Epidermal melanocyte (primary cell): Measurements from ENCODE around the gene OVAAL.

ENCODE experiments used
- DNase-seq: peaks from one replicate; pipeline ENCODE4 v3.0.0; 2011; ENCODE audit warnings: low spot score; ENCODE audit not compliant: insufficient read length

The OVAAL gene

DNA sequence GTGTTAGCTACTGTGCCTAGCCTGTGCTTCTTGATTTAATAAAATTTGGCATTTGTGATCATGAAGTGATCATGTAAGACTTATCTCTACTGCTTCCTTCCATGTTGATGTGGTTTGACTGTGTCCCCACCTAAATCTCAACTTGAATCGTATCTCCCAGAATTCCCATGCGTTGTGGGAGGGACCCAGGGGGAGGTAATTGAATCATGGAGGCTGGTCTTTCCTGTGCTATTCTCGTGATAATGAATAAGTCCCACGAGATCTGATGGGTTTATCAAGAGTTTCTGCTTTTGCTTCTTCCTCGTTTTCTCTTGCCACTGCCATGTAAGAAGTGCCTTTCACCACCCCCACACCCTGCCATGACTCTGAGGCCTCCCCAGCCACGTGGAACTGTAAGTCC lies at the start of gene OVAAL:
Gene OVAAL, plus strand, starts transcription at position 301 of the 400 bp plus-strand sequence.
- DNase-seq = no peak

DNA sequence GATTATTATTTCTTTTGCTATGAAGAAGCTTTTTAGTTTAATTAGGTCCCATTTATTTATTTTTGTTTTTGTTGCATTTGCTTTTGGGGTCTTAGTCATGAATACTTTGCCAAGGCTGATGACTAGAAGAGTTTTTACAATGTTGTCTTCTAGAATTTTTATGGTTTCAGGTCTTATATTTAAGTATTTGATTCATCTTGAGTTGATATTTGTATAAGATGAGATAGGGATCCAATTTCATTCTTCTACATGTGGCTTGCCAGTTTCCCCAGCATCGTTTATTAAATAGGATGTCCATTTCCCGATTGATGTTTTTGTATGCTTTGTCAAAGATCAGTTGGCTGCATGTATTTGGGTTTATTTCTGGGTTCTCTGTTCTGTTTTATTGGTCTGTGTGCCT lies 47.9 kb upstream of the OVAAL start:
- no peak for DNase-seq

DNA sequence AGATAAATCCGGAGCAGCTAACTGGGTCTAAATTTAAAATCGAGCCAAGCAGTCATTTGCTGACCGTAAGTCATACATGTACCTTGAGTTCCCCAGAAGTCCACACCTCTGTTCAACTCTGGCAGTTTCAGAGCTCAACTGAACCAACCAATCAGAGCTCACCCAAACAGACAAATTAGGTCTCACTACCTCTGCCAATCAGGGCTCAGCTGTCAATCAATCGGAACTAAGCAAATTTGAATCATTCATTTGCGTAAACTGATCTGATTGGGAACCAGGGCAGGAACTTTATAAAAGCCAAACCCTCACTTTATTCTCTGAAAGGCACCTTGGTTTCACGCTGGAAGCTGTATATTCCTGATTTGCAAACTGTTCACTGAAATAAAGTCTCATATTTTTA lies 45.2 kb upstream of the OVAAL start:
- no peak for DNase-seq

DNA sequence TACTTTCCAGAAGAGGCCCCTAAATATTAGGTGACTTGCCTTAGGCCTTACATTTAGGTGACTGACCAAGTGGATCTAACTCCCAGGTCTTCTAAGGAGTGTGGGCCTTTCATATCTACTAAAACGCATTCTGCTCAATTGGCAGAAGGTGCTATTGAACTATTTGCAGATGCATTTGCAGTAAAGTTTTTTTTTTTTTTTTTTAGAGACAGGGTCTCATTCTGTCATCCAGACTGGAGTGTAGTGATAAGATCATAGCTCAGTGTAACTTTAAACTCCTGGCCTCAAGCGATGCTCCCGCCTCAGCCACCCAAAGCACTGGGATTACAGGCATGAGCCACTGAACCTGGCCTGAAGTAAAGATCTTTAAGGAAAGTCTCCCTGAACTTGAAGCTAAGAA lies 43.4 kb upstream of the OVAAL start:
- DNase-seq = no peak

DNA sequence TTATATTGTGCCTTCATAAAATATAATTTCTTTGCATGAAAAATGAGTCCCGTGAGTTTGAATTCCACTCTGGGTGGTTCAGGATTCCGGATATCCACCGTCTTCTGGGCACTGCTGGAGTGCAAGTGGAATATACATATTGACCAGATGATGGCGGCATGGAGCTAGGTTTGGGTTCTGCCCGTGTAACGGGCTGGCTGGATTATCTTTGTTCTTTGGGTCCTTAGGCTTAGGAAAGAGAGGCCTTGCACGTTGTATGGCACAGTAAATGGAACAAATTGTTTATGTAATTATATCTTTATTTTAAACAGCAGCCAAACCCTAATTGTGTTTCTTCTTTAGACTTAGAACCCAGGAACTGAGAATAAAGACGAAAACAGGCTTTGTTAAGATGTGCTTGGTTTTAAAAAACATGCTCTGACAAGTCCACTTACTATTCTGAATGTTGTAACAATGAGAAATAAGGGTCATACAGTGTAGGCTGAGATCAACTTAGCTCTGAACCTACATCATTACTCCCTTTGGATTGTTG lies 42.8 kb upstream of the OVAAL start:
- DNase-seq = peak; percentile 85

DNA sequence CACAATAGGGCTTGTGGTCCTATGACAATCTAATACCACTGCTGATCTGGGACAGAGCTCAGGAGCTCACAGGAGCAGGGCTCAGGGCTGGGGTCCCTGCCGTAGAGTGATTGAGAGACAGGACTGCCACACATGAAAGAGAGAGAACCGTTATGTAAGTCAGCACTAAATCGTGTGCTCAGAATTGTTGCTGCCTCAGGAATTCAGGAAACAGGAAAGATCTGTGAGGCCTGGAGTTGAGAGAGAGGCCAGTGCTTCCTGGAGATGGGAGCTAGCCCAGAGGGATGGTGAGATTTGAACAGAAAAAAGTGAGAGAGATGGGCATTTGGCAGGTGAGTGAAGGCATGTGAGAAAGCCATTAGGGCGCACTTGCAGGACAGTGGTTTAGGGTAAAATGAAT lies 38.9 kb upstream of the OVAAL start:
- DNase-seq = no peak

DNA sequence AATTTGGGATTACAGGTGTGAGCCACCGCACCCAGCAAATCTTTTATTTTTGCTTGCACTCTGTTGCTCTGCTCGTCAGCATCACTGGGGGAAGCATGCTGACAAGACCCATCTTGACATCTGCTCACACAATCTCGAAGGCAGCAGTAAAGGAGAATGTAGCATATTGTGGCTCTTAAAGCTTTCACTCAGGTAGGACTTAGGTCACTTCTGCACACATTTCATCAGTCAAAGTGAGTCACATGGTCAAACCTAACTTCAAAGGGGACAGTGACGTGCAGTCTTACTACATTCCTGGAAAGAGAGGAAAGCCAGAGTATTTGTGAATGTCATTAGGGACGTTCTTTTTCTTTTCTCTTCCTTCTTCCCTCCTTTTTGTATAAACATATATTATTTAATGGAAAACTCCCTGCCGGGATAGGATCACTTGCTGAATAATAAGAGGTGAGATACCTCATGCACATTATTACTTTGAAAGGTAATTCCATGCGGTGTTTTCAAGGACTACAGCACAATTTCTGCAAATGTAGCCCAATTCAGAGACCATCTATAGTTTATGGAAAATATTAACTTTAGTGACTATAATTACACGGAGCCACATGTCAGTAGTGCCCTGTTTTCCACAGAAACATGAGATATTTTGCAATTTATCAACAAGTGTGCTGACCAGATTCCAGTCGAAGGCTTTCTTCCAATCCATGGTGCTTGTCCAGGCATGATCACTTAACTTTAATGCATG lies 37.1 kb upstream of the OVAAL start:
- no peak for DNase-seq

DNA sequence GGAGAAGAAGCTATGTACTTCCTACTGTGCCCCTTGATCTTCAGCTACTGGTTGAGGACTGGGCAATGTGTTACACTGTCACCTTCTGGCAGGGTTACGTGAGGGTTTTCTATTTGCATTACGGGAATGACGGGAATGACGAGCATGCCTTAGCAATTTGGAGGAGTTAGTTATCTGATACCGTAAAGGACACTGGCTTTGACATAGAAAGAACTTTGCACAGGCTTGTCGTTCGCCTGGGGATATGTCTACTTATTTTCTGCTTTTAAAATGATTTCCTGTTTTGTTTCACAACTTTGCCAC lies 36.6 kb upstream of the OVAAL start:
- no peak for DNase-seq

DNA sequence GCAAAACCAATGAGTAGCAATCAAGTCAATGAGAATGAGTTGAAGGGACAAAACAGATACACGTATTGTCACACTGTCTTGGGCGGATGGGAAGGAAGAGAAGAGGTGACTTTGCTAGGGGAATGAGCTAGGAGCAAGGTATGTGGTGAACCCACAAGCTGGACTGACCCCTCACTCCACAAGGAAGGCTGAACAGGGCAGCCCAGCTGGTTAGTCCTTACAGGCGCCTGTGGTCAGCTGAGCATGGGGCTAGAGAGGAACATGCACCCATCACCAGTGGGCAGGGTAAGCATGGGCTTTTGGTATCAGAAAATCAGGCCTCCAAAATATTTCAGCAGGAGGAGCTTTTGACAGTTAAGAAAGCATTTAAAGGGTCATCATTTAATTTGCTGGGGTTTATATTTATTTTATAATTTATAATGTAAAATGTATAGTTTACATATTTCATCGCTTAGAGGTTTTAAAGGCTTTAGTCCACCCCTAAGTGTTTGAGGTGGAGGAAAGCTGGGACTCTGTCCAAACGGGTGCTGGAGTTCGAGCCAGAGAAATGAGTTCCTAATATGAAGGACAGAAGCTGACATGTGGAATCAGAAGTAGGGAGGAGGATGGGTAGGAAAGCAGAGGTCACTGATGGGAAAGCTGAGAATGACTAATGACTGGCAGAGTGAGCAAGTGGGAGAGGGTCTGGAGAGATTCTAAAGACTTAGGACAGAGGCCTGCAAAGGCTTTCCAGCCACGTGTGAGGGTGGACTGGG lies 34.4 kb upstream of the OVAAL start:
- no peak for DNase-seq

DNA sequence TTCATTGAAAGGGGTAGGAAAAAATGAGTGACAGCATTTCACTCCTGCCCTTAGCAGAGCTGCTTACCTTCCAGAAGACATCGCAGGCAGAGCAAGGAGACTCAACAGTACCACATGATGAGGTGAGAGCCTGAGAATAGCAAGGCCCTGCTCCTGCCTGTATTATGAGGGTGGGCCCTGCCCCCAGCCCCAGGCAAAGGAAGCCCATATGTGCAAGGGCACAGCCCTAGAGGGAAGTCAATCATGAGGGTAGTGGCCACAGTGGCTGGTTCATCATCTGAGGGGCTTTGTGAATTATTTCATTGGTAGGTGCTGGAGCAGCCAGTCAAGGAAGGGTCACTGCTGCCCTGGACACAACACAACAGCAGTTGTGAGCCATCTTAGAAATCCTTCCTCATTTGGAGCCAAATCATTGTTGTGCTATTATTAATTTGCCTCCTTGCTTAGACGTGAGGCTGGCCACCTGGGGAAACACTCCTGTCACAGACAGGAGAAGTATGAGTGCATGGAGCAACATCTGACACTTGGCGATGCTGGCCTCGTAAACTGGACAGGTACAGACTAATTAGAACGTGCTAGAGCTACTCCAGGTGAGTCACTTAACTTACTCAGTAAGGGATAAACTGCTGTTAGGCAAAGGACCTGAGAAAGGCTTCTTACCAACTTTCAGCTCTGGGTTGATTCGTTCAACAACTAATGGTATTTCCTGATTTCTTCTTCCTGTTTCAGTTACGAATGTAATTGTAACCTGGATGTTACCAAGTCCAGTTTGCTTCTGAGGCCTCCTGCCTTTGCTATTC lies 33.6 kb upstream of the OVAAL start:
- no peak for DNase-seq

DNA sequence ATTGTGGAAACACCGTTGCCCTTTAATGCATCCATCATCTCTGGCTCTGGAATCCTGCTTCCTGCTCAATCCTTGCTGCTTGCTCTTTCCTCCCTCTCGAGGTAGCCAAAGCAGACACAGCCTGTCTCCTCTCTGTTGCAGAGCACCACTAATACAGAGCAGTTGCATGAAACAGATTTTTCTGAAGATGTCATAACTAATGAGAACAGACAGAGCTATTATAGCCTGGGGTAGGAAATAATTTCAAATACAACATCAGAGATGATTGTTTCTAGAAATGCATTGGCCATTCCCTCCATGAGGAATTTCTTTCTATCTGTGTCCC lies 33.1 kb upstream of the OVAAL start:
- DNase-seq = no peak

DNA sequence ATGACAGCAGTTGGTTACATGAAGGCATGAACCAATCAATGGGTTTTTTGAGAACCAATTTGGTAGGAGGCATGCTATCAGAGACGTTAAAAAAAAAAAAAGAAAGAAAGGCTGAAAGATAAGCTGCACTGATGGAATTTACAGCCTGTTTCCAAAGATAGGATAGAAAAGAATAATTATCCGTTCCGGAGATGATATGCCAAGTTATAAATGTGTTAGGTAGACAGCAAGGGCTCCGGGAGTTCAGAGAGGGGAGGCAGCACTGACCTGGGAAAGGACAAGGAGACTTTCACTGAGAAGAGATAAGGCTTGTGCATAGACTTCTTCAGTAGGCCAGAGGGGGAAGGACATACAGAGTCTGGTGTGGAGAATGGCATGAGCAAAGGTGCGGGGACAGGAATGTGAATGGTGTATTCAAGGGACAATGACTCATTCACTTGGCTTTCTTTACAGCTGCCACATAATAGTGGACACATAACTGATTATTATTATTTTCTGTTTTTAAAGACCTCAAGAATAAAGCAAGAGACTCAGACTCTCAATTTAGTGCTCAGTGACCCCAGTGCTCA lies 31.6 kb upstream of the OVAAL start:
- no peak for DNase-seq

DNA sequence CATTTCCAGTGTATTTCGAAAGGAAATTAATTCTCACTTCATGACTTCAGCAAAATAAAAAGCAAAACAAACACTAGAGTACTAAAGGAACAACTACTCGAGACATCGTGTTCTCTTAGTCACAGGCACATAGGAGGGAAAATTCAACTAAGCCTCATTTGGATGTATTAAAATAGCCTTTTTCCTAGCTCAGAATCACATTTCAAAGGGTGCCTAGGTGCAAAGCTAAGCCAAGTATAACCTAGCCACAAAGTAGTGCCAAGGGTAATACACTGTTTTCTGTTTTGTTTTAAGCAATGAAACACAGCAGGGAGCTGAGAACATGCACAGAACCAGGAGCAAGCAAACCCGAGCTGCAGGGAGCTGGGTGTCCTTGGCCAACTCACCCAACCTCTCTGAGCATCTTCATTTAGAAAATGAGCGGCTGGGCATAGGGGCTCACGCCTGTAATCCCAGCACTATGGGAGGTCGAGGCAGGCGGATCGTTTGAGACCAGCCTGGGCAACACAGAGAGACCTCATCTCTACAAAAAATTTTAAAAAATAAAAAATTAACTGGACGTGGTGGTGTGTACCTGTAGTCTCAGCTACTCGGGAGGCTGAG lies 29.8 kb upstream of the OVAAL start:
- DNase-seq = no peak

DNA sequence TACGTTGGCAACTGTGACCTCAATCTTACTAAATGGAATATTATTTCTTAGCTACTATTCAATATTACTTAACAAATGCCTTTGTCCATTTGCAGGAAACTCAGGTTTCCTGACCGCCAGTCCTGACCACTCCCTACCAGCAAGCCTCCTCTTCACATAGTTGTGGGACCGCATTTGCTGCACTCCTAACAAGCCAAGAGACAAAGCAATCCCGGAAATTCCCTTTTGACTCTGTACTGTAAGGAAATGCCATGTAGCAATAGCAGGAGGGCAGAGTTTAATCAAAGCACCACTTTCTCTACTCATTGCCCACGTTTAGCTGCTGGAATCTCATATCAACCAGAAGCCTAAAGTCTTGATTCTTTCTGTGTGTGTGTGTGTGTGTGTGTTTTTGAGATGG lies 28.3 kb upstream of the OVAAL start:
- DNase-seq = no peak

DNA sequence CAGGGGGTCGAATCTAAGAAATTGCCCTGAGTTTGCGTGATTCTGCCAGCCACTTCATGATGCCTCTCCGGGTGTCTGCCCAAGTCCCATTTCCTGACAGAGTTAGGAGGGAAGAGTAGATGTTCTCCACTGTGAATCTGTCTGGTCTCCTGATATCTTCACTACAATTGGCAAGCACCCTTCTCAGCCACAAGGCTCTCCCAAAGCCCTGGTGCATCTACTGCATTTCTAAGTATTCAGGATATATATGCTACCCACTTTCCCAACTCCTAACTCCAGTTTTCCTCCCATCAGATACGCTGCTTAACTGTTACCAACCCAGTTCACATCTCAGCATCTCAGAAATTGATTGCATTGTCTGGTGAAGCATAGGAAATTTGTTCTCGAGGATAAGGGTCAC lies 25.9 kb upstream of the OVAAL start:
- no peak for DNase-seq

DNA sequence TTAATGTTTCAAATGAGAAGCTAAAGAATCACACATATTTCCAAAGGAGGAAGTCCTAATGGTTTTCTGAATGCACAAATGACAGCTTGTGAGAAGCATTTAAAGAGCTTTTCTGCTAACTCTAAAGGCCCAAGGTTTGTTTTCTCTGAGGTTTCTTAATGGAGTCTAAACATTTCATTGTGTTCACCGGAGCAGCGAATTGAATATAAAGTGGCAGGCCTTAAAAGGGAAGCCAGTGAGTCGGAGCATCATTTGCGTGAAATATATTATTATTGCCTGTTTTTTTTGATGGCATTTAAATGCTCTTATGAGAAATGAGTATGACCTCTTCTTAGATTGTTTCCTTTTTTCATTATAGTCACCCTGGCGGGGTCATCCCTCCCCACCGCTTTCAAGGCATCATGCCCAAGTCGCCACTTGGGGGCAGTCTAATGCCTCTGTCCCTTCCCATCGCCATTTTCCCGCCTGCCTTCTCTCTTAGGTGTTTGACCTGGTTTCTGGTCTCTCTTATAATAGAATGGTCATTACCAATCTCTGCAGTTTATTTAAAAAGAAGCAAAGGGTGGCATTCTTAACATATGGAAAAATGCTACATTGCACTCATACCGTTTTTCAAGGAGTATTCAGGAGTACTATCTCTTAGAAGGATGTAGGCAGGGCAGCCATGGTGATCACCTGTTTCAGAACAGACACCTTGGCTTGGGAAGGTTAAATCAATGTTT lies 25.3 kb upstream of the OVAAL start:
- peak; percentile 48 for DNase-seq

DNA sequence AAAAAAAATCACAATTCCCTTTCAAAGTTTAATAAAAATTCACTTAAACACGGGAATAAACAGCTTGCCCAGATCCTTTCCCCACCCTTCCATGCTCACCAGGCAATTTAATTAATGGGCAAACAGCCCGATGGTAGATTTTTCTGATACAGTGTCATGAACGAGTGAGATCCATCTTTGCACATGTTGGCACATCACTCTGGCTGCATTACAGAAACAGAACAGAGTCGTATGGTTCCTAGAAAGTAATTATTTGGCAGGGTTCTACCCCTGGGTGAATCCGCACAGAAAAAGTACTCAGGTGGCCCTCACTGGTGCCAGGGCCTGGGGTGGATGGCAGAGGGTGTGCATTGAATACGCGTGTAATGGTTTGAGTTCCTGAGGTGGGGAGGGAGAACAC lies 24.6 kb upstream of the OVAAL start:
- no peak for DNase-seq

DNA sequence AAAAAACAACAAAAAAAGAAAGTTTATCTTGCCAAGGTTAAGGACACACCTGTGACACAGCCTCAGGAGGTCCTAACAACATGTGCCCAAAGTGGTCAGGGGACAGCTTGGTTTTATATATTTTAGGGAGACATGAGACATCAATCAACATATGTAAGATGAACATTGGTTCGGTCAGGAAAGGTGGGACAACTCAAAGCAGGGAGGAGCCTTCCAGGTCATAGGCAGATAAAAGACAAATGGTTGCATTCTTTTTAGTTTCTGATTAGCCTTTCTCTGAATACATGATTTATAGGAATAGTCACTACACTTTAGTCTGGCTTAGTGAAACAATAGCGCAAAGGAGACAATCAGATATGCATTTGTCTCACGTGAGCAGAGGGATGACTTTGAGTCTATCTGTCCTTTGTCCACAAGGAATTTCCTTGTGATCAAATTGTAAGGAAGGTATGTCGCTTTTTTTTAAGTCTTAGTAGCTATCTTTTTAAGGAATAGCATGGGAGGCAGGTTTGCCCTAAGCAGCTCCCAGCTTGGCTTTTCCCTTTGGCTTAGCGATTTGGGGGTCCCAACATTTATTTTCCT lies 23.3 kb upstream of the OVAAL start:
- no peak for DNase-seq

DNA sequence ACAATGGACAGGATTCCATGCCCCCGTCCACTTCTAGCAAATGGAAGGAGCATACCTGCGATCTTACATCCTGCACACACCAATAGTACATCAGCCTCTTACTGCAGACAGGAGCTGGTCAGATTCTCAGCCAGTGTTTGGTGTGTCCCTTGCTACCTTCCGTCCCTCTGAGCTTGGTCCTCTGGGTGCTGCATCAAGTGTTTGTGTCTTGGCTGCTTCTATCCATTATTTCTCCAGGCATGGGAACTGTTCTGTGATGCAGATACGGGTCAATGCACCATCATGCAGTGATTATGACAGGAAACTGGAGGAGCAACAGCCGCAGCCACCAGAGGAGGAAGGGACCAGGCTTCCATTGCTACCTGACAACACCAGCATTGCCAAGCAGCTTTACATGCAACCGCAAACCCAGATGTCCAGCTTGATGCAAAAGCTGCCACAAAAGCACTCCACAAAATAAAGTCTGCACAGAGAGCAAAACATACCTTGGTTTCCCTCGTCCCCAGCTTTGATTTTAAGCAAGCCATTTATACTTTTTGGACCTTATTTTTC lies 21.9 kb upstream of the OVAAL start:
- DNase-seq = no peak

DNA sequence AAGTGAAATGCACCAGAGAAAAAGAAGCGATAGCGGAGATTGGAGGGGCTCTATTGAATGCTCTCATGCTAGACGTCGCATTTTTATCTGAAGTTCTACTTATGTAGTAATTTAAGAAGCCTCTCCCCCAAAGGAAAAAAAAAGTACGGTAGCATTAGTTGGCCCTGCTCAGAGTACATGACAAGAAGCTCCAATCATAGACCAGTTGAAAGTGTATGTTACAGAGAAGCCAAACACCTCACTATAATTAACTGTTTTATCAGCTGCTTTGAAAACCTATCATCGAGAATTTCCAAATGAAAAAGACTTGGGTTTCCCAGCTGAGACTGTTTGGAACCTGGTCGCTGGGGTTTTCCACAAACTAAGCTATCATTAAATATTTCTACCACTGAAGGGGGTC lies 19.6 kb upstream of the OVAAL start:
- DNase-seq = no peak
